GM23248 (cell line): ENCODE data around the gene UBE2V1.
"Not testable (repeated sequence)": the region's sequence is repeated elsewhere in the genome, so short reads cannot be mapped to it uniquely, and the experiment has no call there.

Experiments
- EZH2 ChIP-seq: fragments of 200-600 bp; sonication (generic); IDR thresholded peaks from 2 replicates; pipeline ENCODE4 v1.6.1; 2018; ENCODE audit warnings: antibody characterized with exemption, mild to moderate bottlenecking; ENCODE audit not compliant: insufficient read depth, poor library complexity, severe bottlenecking
- EZH2phosphoT487 ChIP-seq: fragments of 200-600 bp; sonication (generic); IDR thresholded peaks from 2 replicates; pipeline ENCODE4 v1.6.1; 2018; ENCODE audit warnings: antibody characterized with exemption, moderate library complexity, mild to moderate bottlenecking, low read depth; ENCODE audit not compliant: insufficient read depth

- TF ChIP-seq EZH2, EZH2phosphoT487: not testable (repeated sequence)
Observed at GRCh38 chr20:50063763-50064162, 49.2 kb downstream of the UBE2V1 start.
